Peyer's patch (tissue), 4 donors: ENCODE measurements around the gene KPNA6. TPM values are rescaled to one million over a fixed set of nuclear protein-coding genes. Genes with fewer than 3 reads are reported as not detected.

Experiments
- DNase-seq, 3 donors: peaks; one replicate each; pipeline ENCODE4 v3.0.0-alpha.2; 2017 to 2019
- H3K27ac ChIP-seq, 4 donors: fragments of 200-600 bp; sonication (generic); one replicate each; pipeline ENCODE4 v1.5.1; 2016 to 2019
- H3K27me3 ChIP-seq, 2 donors: fragments of 200-600 bp; sonication (generic); one replicate each; pipeline ENCODE4 v1.5.1; 2019
- H3K36me3 ChIP-seq, 3 donors: fragments of 200-600 bp; sonication (generic); one replicate each; pipeline ENCODE4 v1.5.1; 2016 to 2019
- H3K4me1 ChIP-seq, 4 donors: fragments of 200-600 bp; sonication (generic); one replicate each; pipeline ENCODE4 v1.5.1; 2016 to 2019
- H3K4me3 ChIP-seq, 4 donors: fragments of 200-600 bp; sonication (generic); 1 replicate in 3 of 4; 2 replicates in 1 of 4; pipeline ENCODE4 v1.5.1; 2016 to 2019; ENCODE audit warnings: mild to moderate bottlenecking in 1 of 4
- H3K9me3 ChIP-seq, 4 donors: fragments of 200-600 bp; sonication (generic); one replicate each; pipeline ENCODE4 v1.5.1; 2016 to 2019; ENCODE audit warnings: mild to moderate bottlenecking in 1 of 4
- POLR2A ChIP-seq, 2 donors: fragments of 450-650 bp; IDR thresholded peaks; one replicate each; pipeline ENCODE4 v1.5.1; 2017; ENCODE audit warnings: antibody characterized with exemption in 2 of 2, mild to moderate bottlenecking in 2 of 2, moderate library complexity in 2 of 2
- total RNA-seq, 4 donors: library from RNA; depleted of rRNA; stranded (reverse); fragments of >200 nt; gene quantifications; one replicate each; pipeline ENCODE4 v1.1.0, GENCODE V29; 2016
- TF ChIP-seq, protein P1 (sequence below), 6 experiments: fragments of 450-650 bp in 4 of 6; fragments of 200-600 bp in 2 of 6; sonication (generic) in 1 of 6; IDR thresholded peaks; one replicate each; pipeline ENCODE4 v1.5.1; 2017 to 2019; ENCODE audit warnings: antibody characterized with exemption in 6 of 6, mild to moderate bottlenecking in 3 of 6, moderate library complexity in 1 of 6

The KPNA6 gene
- total RNA-seq, 4 donors from 2014 or later: 24.8 to 29.8 (median 25.6) TPM

DNA sequence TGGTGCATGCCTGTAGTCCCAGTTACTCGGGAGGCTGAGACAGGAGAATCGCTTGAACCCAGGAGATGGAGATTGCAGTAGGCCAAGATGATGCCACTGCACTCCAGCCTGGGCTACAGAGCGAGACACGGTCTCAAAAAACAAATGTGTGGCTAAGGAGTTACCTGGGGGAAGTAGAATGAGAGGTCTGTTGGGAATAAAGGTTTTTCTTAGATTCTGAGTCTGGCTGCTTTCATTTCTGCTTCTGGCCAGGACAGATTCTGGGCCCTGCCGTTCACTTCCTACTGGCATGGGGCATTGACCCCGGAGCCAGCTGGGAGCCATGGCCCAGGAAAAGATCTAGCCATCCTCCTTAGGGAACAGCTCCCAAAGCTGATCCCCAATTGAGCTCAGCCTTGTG is 100.6 kb downstream of the KPNA6 start:
- no peak for DNase-seq
- Histone ChIP-seq H3K27me3 (no peaks in the 10 kb centered on the region), H3K27ac (peak overlapping the region in 3 of 4 donors; percentile 1 to 85 (median 69)), H3K4me3 (no peak overlapping the region), H3K4me1 (peaks cover 0 to 26% (median 10%) of the 10 kb centered on the region in 4 donors), H3K9me3 (no peaks in the 10 kb centered on the region), H3K36me3 (no peaks in the 10 kb centered on the region)
- TF ChIP-seq, protein P1, sequence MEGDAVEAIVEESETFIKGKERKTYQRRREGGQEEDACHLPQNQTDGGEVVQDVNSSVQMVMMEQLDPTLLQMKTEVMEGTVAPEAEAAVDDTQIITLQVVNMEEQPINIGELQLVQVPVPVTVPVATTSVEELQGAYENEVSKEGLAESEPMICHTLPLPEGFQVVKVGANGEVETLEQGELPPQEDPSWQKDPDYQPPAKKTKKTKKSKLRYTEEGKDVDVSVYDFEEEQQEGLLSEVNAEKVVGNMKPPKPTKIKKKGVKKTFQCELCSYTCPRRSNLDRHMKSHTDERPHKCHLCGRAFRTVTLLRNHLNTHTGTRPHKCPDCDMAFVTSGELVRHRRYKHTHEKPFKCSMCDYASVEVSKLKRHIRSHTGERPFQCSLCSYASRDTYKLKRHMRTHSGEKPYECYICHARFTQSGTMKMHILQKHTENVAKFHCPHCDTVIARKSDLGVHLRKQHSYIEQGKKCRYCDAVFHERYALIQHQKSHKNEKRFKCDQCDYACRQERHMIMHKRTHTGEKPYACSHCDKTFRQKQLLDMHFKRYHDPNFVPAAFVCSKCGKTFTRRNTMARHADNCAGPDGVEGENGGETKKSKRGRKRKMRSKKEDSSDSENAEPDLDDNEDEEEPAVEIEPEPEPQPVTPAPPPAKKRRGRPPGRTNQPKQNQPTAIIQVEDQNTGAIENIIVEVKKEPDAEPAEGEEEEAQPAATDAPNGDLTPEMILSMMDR (IDR thresholded peaks at IDR 0.05): no peak
- no peak for TF ChIP-seq POLR2A (IDR thresholded peaks at IDR 0.05)

- Histone ChIP-seq H3K36me3 (no peaks in the 10 kb centered on the region), H3K27me3 (no peaks in the 10 kb centered on the region), H3K4me3 (no peak within 1 kb of the TSS), H3K4me1 (peaks cover 0 to 26% (median 10%) of the 10 kb centered on the region in 4 donors), H3K9me3 (no peaks in the 10 kb centered on the region), H3K27ac (peak within 1 kb of the TSS in 3 of 4 donors; percentile 10 to 85 (median 69))
- TF ChIP-seq, protein P1 (IDR thresholded peaks at IDR 0.05): no peak
- TF ChIP-seq POLR2A (IDR thresholded peaks at IDR 0.05): no peak
- DNase-seq: peak in 2 of 3 donors; percentile 90 to 92
Measured at GRCh38 chr1:32208891-32209328, 101.1 kb downstream of the KPNA6 start, which contains the start of gene DCDC2B. Gene DCDC2B, plus strand, starts transcription at chr1:32209089. Its CDS starts 5 bp downstream, at chr1:32209094.

GRCh38 chr1:32215629-32216480 is 108.0 kb downstream of the KPNA6 start:
- H3K27ac ChIP-seq: peak overlapping the region in 3 of 4 donors; percentile 47 to 68 (median 57)

DNA sequence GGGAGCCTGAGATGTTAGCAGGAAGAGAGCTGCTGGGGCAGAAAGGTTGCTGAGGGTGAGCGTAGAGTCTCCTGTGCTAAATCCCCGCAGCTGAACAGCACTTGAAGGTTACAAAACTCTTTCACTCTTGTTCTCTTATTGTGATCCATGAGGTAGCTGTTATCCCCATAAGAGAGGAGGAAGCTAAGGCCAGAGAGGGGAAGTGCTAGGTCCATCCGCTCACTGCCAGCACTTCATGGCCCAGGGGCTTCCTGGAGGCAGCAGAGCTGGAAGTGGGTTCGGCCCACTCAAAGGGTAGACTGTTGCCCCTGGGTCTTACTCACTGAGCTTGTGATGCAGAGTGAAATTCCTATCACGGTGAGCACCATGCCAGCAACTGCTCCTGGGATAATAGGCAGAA is 108.7 kb downstream of the KPNA6 start:
- TF ChIP-seq, protein P1 (IDR thresholded peaks at IDR 0.05): no peak
- TF ChIP-seq POLR2A (IDR thresholded peaks at IDR 0.05): no peak
- Histone ChIP-seq H3K27me3 (no peaks in the 10 kb centered on the region), H3K4me1 (peaks cover 0 to 23% (median 0%) of the 10 kb centered on the region in 4 donors), H3K4me3 (no peak overlapping the region), H3K27ac (peak overlapping the region in 3 of 4 donors; percentile 28 to 68 (median 46)), H3K9me3 (no peaks in the 10 kb centered on the region), H3K36me3 (peaks cover 0 to 18% (median 0%) of the 10 kb centered on the region in 3 donors)
- no peak for DNase-seq

More at GRCh38 chr1:32215629-32216480, 108.0 kb downstream of the KPNA6 start:
- Histone ChIP-seq H3K36me3 (peaks cover 0 to 18% (median 0%) of the 10 kb centered on the region in 3 donors), H3K4me1 (peaks cover 0 to 16% (median 0%) of the 10 kb centered on the region in 4 donors), H3K4me3 (no peak overlapping the region), H3K9me3 (no peaks in the 10 kb centered on the region), H3K27me3 (no peaks in the 10 kb centered on the region)
- no peak for TF ChIP-seq POLR2A (IDR thresholded peaks at IDR 0.05)
- TF ChIP-seq, protein P1 (IDR thresholded peaks at IDR 0.05): peak; percentile 56 to 84 (median 72)
- DNase-seq: peak; percentile 54 to 84 (median 71)

GRCh38 chr1:32219022-32219421 is 111.2 kb downstream of the KPNA6 start:
- Histone ChIP-seq H3K4me3 (no peak overlapping the region), H3K27me3 (no peaks in the 10 kb centered on the region), H3K4me1 (peaks cover 0 to 36% (median 12%) of the 10 kb centered on the region in 4 donors), H3K36me3 (peaks cover 0 to 23% (median 0%) of the 10 kb centered on the region in 3 donors), H3K9me3 (no peaks in the 10 kb centered on the region), H3K27ac (no peak overlapping the region)
- no peak for DNase-seq
- TF ChIP-seq POLR2A (IDR thresholded peaks at IDR 0.05): no peak
- TF ChIP-seq, protein P1 (IDR thresholded peaks at IDR 0.05): no peak
